ENCODE data around the gene PSMA2. TPM values are rescaled to one million over a fixed set of nuclear protein-coding genes. Genes with fewer than 3 reads are reported as not detected.

The PSMA2 gene
- 100 to 1,000 TPM; 106 to 111 TPM for total RNA-seq

GRCh38 chr7:42931834-42932651, at the start of gene PSMA2, which contains the start of gene MRPL32:
Gene PSMA2 (minus strand): TSS chr7:42932174. CDS start chr7:42932158, 16 bp downstream.
Gene MRPL32 (plus strand): TSS chr7:42932376. CDS start chr7:42932387, 11 bp downstream.

GRCh38 chr7:42911454-42912447, 20.2 kb downstream of the PSMA2 start, which contains the start of gene C7orf25:
Gene C7orf25 (minus strand): TSS chr7:42912070. CDS start chr7:42910900, 1,170 bp downstream.

Other genes with a start within 250 kb of the PSMA2 start
- 1 to 10 TPM; 3.4 to 4.3 TPM for gene C7orf25, start 20.1 kb downstream of the PSMA2 start, total RNA-seq
- gene MRPL32, start 202 bp upstream of the PSMA2 start, total RNA-seq, result 10 to 100 TPM; 46.4 to 47.1 TPM
- gene HECW1, start 180.5 kb upstream of the PSMA2 start, total RNA-seq, result not detected